AG09319 (cell line): ENCODE measurements around the gene GRK6.
"Not testable (repeated sequence)": the region's sequence is repeated elsewhere in the genome, so short reads cannot be mapped to it uniquely, and the experiment has no call there.

Source experiments
- DNase-seq: peaks from one replicate; pipeline ENCODE4 v3.0.0-alpha.2; 2010; ENCODE audit warnings: low read depth; ENCODE audit errors: extremely low read depth
- TF ChIP-seq, protein P1 (sequence below): IDR thresholded peaks from 2 replicates; pipeline ENCODE4 v1.5.1; 2011; ENCODE audit warnings: low read depth, mild to moderate bottlenecking, inconsistent platforms, low read length, moderate library complexity

GRK6 gene

GRCh38 chr5:177405805-177406204 lies 20.7 kb upstream of the GRK6 start:
- DNase-seq = no peak
- TF ChIP-seq, protein P1, sequence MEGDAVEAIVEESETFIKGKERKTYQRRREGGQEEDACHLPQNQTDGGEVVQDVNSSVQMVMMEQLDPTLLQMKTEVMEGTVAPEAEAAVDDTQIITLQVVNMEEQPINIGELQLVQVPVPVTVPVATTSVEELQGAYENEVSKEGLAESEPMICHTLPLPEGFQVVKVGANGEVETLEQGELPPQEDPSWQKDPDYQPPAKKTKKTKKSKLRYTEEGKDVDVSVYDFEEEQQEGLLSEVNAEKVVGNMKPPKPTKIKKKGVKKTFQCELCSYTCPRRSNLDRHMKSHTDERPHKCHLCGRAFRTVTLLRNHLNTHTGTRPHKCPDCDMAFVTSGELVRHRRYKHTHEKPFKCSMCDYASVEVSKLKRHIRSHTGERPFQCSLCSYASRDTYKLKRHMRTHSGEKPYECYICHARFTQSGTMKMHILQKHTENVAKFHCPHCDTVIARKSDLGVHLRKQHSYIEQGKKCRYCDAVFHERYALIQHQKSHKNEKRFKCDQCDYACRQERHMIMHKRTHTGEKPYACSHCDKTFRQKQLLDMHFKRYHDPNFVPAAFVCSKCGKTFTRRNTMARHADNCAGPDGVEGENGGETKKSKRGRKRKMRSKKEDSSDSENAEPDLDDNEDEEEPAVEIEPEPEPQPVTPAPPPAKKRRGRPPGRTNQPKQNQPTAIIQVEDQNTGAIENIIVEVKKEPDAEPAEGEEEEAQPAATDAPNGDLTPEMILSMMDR = no peak

GRCh38 chr5:177409043-177409801 lies 17.3 kb upstream of the GRK6 start, which contains the start of gene F12:
Gene F12 (minus strand): TSS chr5:177409564. CDS start chr5:177409527, 37 bp downstream.
- TF ChIP-seq, protein P1 = no peak
- no peak for DNase-seq

- DNase-seq = no peak
Observed at GRCh38 chr5:177410575-177410974, 15.9 kb upstream of the GRK6 start.

DNA sequence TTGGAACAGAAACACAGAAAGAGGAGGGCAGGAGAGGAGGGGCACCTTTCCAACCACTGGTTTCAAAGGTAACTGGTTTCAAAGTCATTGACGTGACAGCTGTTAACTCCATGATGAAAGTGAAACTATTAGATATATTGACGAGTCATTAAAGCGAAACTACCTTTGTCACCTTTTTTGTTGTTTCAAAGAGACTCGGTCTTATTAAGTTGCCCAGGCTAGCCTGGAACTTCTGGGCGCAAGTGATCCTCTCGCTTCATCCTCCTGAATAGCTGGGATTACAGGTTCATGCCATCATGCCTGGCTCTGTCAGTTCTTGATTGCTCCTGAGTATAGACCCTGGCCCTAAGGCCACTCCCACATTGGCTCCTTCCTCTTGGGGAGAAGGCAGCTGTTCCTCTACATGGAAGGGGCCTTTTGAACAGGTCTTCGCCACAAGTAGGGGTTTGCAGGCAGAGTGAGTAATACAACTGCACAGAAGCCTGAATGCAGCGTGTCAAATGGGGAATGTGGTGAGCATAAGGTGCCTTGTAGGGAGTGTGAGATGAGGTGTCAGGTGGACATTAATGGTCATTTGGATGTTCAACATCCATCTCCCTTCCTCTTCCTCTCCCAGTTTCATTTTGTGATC lies 13.8 kb upstream of the GRK6 start:
- TF ChIP-seq, protein P1 = no peak
- no peak for DNase-seq

More at GRCh38 chr5:177410575-177410974, 15.9 kb upstream of the GRK6 start:
- TF ChIP-seq, protein P1 = no peak

- TF ChIP-seq, protein P1 = no peak
- DNase-seq = no peak
Observed at GRCh38 chr5:177414481-177414880, 12.0 kb upstream of the GRK6 start.

- DNase-seq = not testable (repeated sequence)
Observed at GRCh38 chr5:177417081-177417480, 9.4 kb upstream of the GRK6 start.

DNA sequence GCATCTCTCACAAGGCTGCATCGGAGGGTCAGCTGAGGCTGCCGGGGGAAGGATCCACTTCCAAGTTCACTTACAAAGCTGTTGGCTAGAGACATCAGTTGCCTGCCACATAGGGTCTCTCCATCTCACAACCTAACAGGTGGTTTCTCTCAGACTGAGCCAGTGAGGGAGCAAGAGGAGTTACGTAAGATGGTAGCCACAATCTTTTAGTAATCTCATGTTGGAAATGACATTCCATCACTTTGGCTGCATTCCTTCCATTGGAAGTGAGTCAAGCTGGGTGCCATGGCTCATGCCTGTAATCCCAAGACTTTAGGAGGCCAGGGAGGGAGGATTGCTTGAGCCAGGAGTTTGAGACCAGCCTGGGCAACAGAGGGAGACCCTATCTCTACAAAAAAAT lies 7.4 kb upstream of the GRK6 start:
- DNase-seq = no peak
- TF ChIP-seq, protein P1 = no peak

GRCh38 chr5:177420472-177420871 lies 6.0 kb upstream of the GRK6 start:
- DNase-seq = not testable (repeated sequence)
